IPS-NIHi7 (cell line): ENCODE measurements around the gene SYNE1.
"Not testable (repeated sequence)": the region's sequence is repeated elsewhere in the genome, so short reads cannot be mapped to it uniquely, and the experiment has no call there.

ENCODE experiments used
- DNase-seq: peaks from one replicate; pipeline ENCODE4 v3.0.0; 2012; ENCODE audit warnings: mixed read lengths; ENCODE audit errors: extremely low spot score

Gene SYNE1

DNA sequence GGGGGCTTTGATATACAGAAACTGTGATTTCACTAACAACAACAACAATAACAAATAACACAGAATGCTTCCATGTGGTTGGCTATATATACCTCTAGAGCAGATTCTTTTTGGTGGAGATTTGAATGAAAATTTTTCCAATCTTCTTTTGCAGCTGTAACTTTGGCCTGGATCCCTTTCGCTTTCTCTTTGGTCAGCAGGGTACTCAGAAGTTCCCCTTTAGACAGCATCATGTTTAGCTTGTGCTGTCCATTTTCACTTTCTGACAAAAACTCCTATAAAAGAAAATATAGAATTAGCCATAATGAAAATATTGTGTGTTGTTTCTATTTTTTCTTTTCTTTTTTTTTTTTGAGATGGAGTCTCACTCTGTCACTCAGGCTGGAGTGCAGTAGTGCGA is 264.2 kb downstream of the SYNE1 start:
- DNase-seq, result no peak

DNA sequence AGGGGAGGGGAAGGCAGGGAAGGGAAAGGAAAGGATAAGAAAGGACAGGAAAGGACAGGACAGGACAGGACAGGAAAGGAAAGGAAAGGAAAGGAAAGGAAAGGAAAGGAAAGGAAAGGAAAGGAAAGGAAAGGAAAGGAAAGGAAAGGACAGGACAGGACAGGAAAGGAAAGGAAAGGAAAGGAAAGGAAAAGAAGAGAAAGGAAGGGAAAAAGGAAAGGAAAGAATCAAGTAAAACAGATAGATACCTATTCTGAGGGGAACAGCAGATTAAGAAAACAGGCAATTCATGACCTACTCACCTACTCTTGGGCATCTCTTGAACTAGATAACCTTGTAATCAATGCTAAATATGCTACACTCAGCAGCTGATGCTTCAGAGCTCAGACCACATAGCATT is 265.4 kb downstream of the SYNE1 start:
- DNase-seq, result no peak

DNA sequence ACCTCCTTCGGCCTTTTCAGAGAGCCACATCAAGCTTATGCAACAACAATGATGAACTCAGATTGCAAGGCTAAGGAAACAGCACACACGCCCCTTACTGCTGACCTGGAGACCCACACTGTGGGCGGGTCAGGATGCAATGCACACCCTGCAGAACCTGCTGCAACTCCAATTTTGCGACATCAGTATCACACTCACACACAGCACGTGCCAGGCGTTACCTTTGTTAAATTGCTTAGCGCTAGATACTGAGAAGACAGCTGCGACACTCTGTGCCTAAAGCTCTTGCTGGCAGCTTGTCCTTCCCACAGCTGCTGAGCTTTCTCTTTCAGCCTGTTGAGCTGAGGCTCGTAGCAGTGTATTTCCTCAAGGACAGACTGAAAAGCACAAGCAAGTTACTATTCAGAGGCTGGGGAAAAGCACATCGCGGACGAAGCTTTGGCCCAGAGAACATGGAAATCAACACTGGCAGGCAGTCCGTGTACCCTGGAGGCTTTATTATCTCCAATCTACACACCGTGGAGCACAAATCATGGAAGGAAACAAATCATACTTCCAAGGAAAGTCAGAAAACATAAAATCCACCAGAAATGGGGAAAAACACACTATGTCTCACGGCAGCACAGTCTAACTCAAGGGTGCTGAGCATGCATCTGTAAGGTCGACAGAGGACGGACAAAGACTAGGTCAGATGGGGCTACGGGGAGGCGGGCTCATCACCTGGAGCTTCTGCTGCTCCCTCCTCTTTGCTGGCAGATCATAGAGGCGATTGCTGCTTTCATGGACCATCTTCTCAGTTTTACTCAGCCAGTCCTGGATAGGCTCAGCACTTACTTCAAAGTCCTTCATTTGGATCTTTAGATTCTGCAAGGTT is 268.2 kb downstream of the SYNE1 start:
- no peak for DNase-seq

DNA sequence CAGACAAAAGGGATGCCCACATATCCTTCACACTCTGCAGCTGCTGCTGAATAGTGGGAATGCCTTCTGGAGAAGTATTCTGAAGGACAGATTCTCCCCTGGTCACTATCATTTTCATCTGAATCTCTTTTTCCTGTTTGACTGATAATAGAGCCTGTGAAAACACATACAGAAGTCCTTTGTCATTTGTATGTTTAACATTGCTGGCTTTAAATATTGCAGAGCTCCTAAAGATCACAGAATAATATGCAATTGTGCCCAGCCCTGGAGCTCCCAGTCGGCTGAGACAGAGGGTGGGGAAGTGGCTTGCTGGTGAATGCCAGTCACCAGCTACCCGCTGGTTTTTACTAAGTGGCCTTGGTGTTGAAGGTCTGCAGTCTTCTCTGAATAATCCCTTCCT is 272.3 kb downstream of the SYNE1 start:
- DNase-seq, result no peak

DNA sequence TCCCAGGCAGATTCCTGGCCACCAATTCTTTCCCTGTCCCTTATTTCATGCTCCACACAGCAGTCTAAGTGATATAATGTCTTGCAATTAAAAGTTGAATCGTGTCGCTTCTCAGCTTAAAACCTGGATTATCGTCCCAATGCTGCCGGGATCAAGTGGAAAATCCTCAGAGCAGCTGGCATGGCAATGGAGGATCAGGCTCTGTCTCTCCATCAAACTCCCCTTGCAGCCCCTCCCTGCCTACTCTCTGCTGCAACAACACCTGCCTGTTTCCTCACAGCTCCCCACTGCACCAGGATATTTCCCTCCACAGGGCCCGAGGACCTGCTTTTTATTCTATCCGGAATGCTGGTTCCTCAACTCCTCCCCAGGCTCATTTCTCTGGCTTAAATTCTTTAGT is 277.1 kb downstream of the SYNE1 start:
- no peak for DNase-seq

DNA sequence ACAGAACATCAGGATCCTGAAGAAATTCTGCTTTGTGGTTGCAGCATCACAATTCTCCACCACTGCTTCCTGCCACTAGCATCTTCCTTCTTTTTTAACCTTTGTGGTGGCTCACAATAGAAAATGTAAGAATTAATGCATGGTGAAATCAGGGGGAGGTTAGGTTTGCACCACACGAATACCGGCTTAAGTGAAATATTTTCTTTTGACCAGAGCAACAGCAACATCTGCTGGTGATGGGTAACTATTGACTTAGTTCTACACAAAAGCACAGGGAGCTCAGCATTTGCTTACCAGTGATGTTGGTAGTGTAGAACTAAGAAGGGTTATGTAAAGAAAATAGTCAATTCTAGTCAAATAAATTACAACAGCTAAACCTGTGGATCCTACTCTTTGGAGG is 280.5 kb downstream of the SYNE1 start:
- DNase-seq, result peak; percentile 55

DNA sequence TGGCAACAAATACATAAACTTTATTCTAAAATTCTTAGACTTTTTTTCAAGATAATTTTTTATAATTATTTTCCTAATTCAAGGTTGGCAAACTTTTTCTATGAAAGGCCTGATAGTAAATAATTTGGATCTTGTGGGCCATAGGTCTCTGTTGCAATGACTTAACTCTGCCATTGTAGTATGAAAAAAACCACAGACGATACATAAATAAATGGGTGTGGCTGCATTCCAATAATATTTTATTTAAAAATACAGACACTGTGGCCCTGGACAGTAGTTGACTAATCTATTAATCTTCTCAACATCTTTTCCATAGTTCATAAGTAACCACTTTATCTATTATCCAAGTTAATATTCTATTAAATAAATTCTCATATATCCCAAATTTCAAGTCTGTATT is 281.1 kb downstream of the SYNE1 start:
- DNase-seq, result no peak

DNA sequence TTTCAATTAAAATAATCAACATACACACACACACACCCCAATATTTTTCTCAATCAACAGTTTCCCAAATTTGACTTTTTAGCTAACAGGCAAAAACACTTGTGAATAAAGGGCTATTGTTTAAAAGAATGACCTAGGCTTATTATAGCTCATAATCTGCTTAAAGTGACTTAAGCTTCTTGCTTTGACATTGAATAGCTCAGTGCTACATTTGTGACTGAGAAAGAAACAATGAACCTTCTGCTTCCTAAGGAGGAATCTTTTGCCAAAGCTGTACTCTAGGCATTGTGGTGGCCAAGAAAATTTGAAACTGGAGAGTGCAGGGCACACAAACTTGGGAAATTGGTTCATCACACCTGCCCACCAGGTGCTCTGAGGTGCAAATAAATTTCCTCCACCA is 282.0 kb downstream of the SYNE1 start:
- DNase-seq, result no peak

DNA sequence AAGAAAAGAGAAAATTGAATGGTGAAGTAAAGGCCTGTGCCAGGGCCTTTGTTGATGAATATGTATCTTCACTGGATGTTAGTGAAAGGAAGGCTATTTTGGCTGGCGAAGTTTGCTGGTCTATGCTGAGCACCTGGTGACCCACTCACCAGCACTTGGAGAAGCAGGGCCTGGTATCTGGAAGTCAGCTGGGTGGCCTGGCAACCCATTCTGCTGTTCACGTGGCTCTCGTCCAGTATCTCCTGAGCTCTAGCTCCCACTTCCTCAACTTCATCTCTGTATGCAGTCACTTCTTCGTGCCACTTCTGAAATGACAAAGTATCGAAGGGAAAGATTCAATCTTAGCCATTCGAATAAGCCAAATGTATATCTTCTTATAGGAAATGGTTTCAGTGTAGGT is 283.7 kb downstream of the SYNE1 start:
- DNase-seq, result no peak

DNA sequence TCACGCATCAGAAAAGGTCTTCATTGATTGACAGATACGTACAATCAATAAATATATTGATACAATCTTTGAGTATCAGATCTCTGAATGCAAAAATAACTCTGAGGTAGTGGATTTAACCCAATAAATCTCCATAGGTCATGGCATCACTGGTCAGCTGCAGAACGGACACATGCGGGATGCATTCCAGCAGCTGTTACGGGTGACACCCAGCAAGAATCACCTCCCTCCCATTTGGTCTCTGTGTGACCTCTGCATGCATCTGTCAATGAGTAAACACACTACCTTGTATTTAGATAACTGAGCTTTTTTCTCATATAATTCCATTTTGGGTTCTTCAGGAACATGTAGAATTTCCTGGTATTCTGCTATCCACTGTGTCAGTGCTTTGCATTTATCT is 285.4 kb downstream of the SYNE1 start:
- DNase-seq, result no peak

DNA sequence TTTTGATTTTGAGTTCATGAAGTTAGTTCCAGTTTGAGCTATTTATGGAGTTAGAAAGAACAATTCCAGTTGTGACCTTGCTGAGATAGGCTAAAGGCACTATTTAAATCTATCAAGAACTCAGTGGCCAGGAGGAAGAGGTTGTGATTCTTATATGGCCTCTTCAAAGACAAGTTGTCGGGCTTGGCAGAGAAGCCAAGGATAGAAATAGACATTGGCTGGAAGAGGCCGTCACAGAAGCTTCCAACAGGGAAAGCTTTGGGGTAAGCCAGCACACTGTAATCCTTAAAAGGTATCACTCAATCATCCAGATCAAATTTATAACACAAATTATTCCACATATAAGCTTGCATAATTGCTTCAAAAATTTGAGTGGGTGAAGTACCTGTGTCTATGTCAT is 286.1 kb downstream of the SYNE1 start:
- DNase-seq, result no peak

DNA sequence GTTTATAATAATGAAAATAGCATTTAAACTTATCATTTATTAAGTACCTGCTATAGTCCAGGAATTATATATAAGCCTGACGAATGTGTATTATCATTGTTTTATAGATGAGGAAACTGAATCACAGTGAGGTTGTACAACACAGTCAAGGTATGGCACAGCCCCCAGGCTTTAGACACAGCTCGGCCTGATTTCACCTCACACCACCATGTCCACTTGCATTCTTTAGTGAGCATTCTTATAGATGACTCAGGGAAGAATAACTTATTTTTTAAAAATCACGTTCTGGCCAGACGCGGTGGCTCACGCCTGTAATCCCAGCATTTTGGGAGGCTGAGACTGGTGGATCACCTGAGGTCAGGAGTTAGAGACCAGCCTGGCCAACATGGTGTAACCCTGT is 289.0 kb downstream of the SYNE1 start:
- no peak for DNase-seq

DNA sequence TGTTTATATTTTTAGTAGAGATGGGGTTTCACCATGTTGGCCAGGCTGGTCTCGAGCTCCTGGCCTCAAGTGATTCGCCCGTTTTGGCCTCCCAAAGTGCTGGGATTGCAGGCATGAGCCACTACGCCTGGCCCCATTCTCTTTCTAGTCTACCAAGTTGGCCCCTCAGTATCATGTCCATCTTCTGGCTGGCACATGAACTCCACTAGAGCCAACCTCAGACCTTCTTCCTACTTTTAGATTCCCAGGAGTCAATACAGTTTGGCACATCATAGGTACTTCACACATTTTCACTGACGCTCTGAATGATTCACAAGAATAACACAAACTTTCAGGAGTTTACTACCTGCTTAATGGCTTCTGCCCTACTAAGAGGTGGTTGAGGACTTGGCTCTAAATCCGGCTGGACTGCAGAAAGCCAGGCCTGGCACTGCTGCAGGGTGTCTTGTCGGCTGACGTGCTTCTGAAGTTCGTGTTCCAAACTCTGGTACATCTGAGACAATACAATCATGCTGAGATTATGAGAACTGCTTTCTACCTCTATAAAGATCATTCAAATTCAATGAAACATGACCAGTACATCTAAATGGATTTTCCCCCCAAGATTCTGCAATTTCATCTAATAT is 293.3 kb downstream of the SYNE1 start:
- DNase-seq, result no peak

DNA sequence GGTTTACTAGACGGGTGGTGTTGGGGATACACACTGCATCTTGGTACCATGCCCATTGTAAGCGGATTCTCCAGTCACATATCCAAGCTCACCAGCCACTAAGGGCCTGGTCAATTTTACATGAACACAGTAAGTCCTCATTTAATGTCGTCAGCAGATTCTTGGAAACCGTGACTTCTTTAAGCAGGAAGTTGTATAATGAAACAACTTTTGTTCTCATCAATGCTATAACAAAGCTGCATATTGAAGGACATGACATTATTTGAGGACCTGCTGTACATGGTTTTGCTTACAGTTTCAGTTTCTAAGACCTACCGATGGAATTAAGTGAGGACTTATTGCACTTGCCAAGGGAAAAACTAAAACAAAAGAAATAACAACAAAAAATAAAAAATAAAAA is 295.6 kb downstream of the SYNE1 start:
- no peak for DNase-seq

DNA sequence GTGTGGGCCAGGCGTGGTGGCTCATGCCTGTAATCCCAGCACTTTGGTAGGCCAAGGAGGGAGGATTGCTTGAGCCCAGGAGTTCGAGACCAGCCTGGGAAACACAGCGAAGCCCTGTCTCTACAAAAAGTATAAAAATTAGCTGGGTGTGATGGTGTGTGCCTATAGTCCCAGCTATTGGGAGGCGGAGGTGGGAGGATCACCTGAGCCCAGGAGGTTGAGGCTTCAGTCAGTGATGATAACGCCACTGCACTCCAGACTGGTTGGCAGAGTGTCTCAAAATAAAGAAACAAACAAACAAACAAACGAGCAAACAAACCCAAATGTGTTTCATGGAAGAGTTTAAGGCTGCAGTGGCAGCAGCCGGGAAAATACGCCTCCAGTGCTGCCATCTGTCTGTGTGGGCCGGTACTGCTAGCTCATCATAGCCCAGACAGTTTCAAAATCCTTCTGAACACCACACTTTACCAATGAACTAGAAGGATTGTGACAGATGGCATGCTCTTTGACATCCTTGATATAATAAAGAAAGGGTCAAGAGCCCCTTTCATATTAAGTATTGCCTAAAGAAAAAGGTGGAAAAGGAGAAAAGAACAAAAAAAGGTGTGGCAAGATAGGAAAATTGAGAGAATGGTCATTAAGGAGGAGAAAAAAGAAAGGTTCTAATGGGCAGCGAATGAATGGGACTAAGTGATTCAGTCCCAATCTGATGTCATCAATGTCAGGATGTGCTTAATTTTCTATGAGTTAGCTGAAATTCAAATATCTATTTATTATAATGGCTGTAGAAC is 298.6 kb downstream of the SYNE1 start:
- DNase-seq, result peak; percentile 53

DNA sequence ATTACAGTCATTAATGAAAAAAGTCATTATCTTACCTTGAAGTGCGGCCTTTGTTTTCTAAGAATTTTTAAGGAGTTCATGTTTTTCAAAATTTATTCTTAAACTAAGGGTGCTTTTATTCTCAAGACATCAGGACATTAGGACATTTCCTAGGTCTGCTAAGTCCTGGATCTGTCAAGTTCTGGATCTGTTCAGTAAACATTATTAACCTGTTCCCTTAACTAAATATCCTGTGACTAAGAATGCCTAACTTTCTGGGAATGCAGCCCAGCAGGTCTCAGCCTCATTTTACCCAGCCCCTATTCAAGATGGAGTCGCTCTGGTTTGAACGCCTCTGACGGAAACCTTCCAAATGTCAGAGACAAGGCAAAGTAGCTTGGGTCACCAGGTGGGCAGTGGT is 302.6 kb downstream of the SYNE1 start:
- DNase-seq, result no peak

DNA sequence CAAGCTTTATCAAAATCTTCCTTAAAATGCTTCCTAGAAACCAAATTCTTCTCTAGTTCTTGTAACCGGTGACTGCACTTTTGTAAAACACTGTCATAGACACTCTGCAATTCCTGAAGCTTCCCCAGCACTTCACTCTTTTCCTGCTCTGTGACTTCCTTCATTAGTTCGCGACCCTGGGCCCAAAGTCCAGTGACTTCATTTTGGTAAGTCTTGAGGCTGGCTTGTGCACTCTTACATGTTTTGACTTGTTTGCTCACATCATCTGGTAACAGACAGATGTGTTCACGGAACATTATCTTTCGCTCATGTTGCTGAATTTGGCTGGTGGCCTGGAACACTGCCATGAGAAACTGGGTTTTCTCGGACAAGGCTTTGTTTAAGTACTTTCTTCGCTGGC is 306.2 kb downstream of the SYNE1 start:
- DNase-seq, result no peak

DNA sequence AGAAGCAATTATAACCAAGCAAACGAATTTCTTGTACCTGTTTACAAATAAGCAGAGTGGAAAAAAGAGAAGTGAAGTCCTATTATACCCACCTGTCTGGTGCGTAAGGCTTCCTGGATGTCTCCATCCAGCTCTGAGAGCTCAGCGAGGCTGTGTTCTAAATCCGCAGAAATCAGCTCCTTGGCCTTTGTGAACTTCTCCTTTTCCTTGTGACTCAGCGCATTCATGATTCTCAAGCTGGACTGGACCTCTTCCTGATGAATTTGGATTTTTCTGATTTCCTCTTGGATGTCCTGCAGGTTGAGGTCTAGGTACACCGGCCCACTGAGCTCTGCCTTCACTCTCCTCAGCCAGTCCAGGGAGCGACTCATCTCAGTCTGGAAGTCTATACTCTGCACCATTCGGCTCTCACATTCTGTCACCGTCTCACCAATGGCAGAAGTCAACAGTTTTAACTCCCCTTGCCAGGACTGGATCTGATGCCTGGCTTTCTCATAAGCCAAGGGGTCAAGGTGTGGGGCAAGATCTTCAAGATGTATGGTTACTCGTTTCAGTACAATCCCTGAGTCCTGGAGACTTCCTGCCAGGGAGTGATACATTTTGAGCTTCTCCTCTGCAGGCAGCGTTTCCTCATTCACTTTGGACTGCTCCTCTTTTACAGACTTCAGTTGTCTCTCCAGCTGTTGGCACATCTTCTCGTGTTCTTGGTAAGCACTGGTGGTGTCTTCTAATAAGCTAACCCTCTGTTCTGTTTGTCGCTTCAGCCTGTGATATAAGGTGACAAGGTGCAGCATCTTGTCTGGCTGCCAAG is 307.3 kb downstream of the SYNE1 start:
- no peak for DNase-seq

DNA sequence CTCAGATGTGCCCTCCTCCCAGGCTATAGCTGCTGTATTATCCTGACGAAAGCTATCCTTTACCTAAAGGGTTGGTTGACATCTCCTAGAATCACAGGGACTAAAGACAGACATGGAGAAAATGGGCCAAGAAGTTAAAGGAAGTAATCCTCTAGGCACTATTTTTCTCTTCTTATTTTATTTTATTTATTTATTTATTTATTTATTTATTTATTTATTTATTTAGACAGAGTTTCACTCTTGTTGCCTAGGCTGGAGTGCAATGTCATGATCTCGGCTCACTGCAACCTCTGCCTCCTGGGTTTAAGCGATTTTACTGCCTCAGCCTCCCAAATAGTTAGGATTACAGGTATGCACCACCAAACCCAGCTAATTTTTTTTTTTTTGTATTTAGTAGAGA is 309.0 kb downstream of the SYNE1 start:
- not testable (repeated sequence) for DNase-seq

DNA sequence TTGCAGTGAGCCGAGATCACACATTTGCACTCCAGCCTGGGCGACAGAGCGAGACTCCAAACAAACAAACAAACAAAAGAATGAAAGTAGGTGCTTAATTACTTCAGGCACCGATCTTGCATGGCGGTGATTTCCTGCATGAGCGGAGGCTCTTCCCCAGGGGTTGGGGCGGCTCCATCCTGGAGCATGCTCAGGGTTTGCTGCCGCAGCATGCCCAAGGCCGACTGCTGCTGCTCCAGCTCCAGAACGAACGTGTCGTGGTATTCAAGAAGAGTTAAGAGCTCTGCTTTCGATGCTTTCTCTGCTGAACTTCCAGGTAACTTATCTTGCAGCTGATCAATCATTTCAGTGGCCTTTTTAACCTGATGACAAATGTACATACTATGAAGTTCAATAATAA is 313.8 kb downstream of the SYNE1 start:
- DNase-seq, result no peak

DNA sequence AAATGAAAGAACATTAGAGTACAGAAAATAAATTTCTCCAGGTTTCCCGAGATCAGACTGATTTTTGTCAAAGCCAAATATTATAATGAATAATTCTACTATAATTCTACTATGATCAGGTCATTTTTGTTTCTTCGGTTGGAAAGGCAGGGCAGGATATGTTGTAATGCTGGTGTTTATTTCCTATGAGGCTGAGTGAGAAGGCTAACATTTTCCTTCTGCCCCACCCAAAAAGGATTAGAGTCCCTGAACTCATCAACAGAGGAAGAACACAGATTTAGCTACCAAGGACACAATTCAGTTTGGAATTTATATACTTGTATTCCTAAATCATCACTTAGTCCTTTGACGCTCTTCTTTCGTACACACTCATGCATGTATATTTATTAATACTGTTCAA is 318.9 kb downstream of the SYNE1 start:
- no peak for DNase-seq

DNA sequence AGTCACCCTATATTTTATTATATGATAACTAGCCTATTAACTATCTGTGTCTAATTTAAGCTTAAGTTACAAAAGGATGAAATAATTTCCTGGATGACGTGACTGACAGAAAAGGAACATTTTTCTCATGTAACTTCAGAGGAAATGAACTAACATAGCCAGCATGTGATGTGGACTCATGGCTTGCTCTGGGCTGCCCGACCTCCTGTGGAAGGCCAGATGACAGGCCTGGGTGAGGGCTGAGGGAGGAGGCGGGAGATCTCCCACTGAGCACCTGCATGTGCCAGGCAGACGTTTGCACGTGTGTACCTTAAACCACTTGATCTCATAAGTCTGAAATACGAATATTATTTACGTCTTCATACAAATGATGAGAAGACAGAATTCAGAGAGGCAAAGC is 321.1 kb downstream of the SYNE1 start:
- DNase-seq, result no peak
